ENCODE measurements around the gene TGM2. TPM values are rescaled to one million over a fixed set of nuclear protein-coding genes. Genes with fewer than 3 reads are reported as not detected.

The TGM2 gene
- total RNA-seq, 1 donor, result 0.73 TPM

GRCh38 chr20:38141204-38141888, 23.7 kb downstream of the TGM2 start:
- H3K27me3 ChIP-seq (ENCODE audit: insufficient read depth, low read length), result no peaks in the 10 kb centered on the region
- H3K9me3 ChIP-seq (ENCODE audit: low read depth, low read length), result no peaks in the 10 kb centered on the region
- no peak overlapping the region for H3K4me3 ChIP-seq (ENCODE audit: low read length)
- peaks cover 29% of the 10 kb centered on the region for H3K4me1 ChIP-seq (ENCODE audit: insufficient read depth, low read length)

- Histone ChIP-seq H3K27me3 (ENCODE audit: insufficient read depth, low read length) (no peaks in the 10 kb centered on the region), H3K9me3 (ENCODE audit: low read depth, low read length) (no peaks in the 10 kb centered on the region), H3K4me3 (ENCODE audit: low read length) (no peak overlapping the region), H3K4me1 (ENCODE audit: insufficient read depth, low read length) (peaks cover 23% of the 10 kb centered on the region)
These were observed 24.9 kb downstream of the TGM2 start for GRCh38 chr20:38139977-38140753.

DNA sequence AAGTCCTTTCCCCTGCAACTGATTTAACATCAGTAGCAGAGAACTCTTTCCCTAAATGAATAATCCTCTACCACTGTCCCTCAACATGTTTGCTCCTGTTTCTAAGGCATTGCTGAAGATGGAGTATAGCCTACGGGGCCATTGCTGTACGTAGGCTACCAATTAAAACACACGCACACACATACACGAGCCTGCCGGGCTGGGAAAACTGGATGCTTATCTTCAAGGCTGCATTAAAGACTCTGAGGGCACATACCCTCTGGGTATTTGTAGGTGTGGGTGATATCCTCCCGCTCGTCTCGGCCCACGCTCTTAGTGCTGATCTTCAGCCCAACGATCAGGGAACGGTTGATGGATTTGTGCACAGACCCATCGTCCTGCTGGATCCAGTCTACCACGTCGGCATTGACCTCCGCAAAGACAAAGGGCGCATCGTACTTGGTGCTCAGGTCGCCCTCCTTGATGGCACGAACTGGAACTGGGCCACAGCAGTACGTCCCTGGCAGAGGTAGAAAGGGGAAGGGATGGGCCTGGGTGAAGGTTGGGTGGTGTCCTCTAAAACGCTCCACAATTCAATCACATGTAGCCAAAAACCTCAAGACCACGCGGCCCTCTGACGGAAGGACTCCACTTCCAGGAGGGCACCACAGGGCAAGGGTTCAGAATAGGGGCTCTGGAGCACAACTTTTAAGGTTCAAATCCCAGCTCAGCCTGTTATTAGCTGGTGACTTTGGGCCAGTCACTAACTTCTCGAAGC, 25.7 kb downstream of the TGM2 start:
- Histone ChIP-seq H3K27me3 (ENCODE audit: insufficient read depth, low read length) (no peaks in the 10 kb centered on the region), H3K9me3 (ENCODE audit: low read depth, low read length) (no peaks in the 10 kb centered on the region), H3K4me1 (ENCODE audit: insufficient read depth, low read length) (peaks cover 15% of the 10 kb centered on the region)

DNA sequence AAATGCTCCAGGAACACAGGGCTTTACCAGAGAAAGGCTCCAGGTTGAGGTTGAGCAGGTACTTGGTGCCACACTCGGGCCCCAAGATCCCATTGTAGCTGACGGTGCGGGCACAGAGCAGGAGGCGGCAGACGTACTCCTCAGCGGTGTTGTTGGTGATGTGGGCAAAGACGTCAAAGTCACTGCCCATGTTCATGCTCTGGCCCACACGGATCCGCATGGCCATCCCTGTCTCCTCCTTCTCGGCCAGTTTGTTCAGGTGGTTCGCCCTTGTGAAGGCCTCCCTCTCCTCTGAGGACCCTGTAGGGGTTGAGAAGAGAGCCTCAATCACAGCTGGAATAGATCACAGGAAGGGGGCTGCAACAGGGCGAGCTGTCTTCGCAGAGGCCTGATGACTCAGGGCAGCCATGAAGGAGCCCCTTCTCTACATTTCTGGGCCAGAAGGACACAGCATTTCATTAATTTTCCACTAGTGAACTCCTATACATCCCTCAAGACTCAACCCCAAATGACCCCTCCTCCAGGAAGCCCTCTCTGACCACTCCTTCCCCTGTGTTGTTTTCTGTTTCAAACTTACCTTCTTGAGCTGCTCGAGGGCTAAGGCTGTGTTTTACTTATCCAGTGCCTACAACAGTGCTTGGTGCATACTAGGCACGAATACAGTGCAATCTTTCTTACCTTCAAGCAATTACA, 26.8 kb downstream of the TGM2 start:
- Histone ChIP-seq H3K4me3 (ENCODE audit: low read length) (no peak overlapping the region), H3K4me1 (ENCODE audit: insufficient read depth, low read length) (peaks cover 4% of the 10 kb centered on the region), H3K27me3 (ENCODE audit: insufficient read depth, low read length) (no peaks in the 10 kb centered on the region), H3K9me3 (ENCODE audit: low read depth, low read length) (no peaks in the 10 kb centered on the region)

More for the DNA sequence above, 25.7 kb downstream of the TGM2 start:
- H3K4me3 ChIP-seq (ENCODE audit: low read length), result no peak overlapping the region

DNA sequence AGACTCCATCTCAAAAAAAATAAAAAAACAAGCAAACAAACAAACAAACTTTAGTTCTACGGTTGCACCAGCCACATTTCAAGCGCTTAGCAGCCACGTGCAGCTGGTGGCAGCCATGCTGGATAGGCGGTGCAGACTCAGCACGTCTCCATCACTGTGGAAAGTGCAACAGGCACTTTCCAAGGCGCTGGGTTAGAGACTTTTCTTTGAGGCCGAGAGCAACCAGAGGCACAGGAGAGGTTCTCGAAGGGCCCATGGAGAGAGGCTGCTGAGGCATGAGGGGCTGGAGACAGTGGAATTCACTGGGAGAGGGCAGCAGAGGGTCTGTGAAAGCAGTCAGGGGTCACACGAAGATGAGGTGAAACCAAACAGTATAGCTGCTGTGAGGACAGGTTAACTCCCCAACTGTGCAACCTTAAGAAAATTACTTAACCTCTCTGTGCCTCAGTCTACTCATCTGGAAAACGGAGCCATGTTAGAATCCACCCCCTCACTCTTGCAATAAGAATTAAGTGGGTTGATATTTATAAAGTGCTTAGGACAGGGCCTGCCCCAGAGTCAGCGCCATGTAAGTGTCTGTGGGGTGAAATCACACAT, 27.5 kb downstream of the TGM2 start:
- H3K4me3 ChIP-seq (ENCODE audit: low read length), result no peak overlapping the region
- no peaks in the 10 kb centered on the region for H3K9me3 ChIP-seq (ENCODE audit: low read depth, low read length)
- peaks cover 3% of the 10 kb centered on the region for H3K4me1 ChIP-seq (ENCODE audit: insufficient read depth, low read length)
- H3K27me3 ChIP-seq (ENCODE audit: insufficient read depth, low read length), result no peaks in the 10 kb centered on the region

GRCh38 chr20:38136421-38137245, 28.4 kb downstream of the TGM2 start:
- no peak overlapping the region for H3K4me3 ChIP-seq (ENCODE audit: low read length)
- no peaks in the 10 kb centered on the region for H3K27me3 ChIP-seq (ENCODE audit: insufficient read depth, low read length)
- peaks cover 3% of the 10 kb centered on the region for H3K4me1 ChIP-seq (ENCODE audit: insufficient read depth, low read length)
- no peaks in the 10 kb centered on the region for H3K9me3 ChIP-seq (ENCODE audit: low read depth, low read length)

GRCh38 chr20:38135651-38136420, 29.2 kb downstream of the TGM2 start:
- Histone ChIP-seq H3K27me3 (ENCODE audit: insufficient read depth, low read length) (no peaks in the 10 kb centered on the region), H3K4me1 (ENCODE audit: insufficient read depth, low read length) (peaks cover 3% of the 10 kb centered on the region), H3K9me3 (ENCODE audit: low read depth, low read length) (no peaks in the 10 kb centered on the region), H3K4me3 (ENCODE audit: low read length) (no peak overlapping the region)

DNA sequence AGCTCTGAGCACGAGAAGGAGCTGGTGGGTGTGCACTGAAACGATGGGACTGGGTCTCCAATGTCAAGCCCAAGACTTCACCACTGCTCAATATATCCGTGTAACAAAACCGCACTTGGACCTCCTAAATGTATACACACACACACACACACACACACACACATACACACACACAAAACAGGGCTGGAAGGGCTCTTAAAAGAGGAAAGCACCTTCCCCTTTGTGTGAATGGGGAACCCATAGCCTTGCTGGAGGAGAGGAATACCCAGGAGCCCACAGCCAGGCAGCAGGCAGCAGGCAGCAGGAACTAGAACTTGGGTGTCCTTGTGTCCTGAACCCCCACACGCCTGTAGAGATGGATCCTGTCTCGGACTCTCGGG, 29.8 kb downstream of the TGM2 start:
- no peaks in the 10 kb centered on the region for H3K9me3 ChIP-seq (ENCODE audit: low read depth, low read length)
- H3K4me1 ChIP-seq (ENCODE audit: insufficient read depth, low read length), result peaks cover 2% of the 10 kb centered on the region
- no peaks in the 10 kb centered on the region for H3K27me3 ChIP-seq (ENCODE audit: insufficient read depth, low read length)
- H3K4me3 ChIP-seq (ENCODE audit: low read length), result no peak overlapping the region

DNA sequence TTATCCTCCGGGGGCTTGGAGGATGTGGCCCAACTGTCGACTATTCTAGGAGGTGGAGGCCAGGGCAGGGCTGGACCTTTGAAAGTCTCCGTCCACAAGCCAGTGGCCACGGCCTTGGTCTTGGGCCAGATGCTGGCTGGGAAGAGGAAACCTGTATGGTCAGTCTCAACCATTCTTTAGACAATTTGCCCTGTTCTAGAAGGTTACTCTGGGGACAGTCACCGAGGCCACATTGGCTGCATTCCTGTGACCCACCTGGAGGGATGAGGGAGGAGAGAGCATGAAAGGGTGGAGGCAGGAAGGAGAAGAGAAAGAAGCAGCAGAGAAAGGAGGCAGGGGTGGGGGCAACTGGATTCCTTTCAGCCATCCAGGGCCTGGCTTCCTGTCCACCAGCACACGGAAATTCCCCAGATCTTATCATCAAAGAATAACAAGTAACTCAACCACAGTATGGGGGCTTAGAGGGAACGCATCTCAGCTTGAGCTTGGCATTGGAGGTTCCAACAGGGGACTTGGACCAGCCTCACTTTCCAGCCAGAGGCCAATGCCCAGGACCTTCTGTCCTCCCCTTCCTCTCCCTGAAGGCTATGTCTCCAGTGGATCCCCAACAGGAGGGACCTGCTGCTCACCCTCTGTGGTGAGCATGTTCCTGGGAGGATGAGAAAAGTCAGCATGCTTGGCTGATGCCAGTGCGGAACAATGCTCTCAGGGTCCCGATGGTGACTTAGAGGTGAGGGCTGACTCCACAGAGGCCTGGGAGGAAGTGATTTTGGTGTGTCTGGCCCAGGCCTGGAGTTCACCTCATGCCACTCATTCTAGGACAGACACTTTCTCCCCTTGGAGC, 30.4 kb downstream of the TGM2 start:
- Histone ChIP-seq H3K4me3 (ENCODE audit: low read length) (no peak overlapping the region), H3K9me3 (ENCODE audit: low read depth, low read length) (no peaks in the 10 kb centered on the region), H3K4me1 (ENCODE audit: insufficient read depth, low read length) (no peaks in the 10 kb centered on the region), H3K27me3 (ENCODE audit: insufficient read depth, low read length) (no peaks in the 10 kb centered on the region)

DNA sequence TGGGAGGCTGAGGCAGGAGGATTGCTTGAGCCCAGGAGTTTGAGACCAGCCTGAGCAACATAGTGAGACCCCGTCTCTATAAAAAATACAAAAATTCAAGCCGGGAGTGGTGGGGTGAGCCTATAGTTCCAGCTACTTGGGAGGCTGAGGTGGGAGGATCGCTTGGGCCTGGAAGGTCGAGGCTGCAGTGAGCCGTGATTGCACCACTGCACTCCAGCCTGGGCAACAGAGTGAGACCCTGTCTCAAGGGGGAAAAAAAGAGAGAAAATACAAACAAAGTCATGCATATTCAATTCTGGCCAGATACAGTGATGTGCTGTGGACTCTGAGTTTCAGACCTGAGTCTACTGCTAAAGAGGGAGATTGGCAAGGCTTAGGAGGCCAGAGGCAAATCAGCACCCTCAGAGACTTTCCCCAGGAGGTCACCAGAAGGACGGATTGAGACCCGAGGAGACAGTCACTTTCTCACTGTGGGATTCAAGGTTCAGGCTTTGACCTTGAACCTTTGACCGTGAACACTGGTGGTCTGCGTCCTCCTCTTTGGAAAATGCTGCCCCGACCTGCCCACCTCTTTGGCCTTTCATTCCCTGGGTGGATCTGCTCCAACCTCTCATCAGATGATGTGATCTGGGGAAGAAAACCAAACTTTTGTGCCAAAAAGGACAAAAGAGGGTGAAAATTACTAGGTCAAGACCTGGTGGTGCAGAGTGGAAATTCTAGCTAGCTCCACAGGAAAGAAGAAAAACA, 31.2 kb downstream of the TGM2 start:
- H3K9me3 ChIP-seq (ENCODE audit: low read depth, low read length), result no peaks in the 10 kb centered on the region
- no peak overlapping the region for H3K4me3 ChIP-seq (ENCODE audit: low read length)
- H3K27me3 ChIP-seq (ENCODE audit: insufficient read depth, low read length), result no peaks in the 10 kb centered on the region
- H3K4me1 ChIP-seq (ENCODE audit: insufficient read depth, low read length), result no peaks in the 10 kb centered on the region

DNA sequence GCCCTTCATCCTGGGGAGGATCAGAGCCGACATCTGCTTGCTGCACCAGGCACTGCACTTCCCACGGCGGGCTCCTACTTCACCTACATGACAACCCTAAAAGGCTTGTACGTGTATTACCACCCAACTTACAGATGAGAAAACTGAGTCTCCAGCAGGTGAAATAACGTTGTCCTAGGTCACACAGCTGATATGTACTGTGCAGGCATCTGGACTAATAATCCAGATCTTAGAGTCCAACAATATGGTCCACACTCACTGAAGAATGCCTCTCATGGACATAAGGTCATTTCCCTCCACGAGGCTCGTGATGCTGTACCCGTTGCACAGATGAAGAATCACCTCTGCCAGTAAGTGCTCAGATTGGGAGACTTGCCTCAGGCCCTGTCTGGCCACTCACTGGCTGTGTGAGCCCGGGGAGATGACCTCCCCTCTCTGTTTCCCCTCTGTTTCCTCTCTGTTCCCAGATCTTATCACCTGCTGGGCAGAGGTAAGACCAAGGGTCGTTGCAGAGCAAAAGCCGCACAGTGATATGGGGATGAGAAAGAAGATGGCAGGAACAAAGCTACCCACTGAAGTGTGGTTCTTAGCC, 32.1 kb downstream of the TGM2 start:
- H3K4me1 ChIP-seq (ENCODE audit: insufficient read depth, low read length), result no peaks in the 10 kb centered on the region
- H3K9me3 ChIP-seq (ENCODE audit: low read depth, low read length), result no peaks in the 10 kb centered on the region
- no peaks in the 10 kb centered on the region for H3K27me3 ChIP-seq (ENCODE audit: insufficient read depth, low read length)
- H3K4me3 ChIP-seq (ENCODE audit: low read length), result no peak overlapping the region

All from mononuclear cell (primary cell).